RPMI7951 (cell line): Measurements from ENCODE around the gene GPR146. TPM values are rescaled to one million over a fixed set of nuclear protein-coding genes. Genes with fewer than 3 reads are reported as not detected.
"Not testable (repeated sequence)": the region's sequence is repeated elsewhere in the genome, so short reads cannot be mapped to it uniquely, and the experiment has no call there.

Source experiments
- DNase-seq: peaks from one replicate; pipeline ENCODE4 v3.0.0-alpha.2; 2012; ENCODE audit warnings: low read depth
- total RNA-seq: library from RNA; depleted of rRNA; stranded (reverse); fragments of >200 nt; shearing (Covaris generic); gene quantifications from 2 replicates; pipeline ENCODE4 v1.2.3, GENCODE V29; 2014

Gene GPR146
- total RNA-seq, 1 experiment from 2014 or later: 1.7 TPM

- no peak for DNase-seq
Observed at GRCh38 chr7:1058311-1058710, 14.0 kb downstream of the GPR146 start.

GRCh38 chr7:1058821-1059199 is 14.5 kb downstream of the GPR146 start:
- DNase-seq: no peak

GRCh38 chr7:1059200-1060091 is 15.1 kb downstream of the GPR146 start:
- no peak for DNase-seq

- no peak for DNase-seq
Observed at GRCh38 chr7:1060315-1061072, 16.1 kb downstream of the GPR146 start.

- DNase-seq: no peak
Observed at GRCh38 chr7:1061180-1061579, 16.8 kb downstream of the GPR146 start.

GRCh38 chr7:1062296-1063294 is 18.2 kb downstream of the GPR146 start:
- no peak for DNase-seq

GRCh38 chr7:1063361-1063760 is 19.0 kb downstream of the GPR146 start:
- DNase-seq: no peak

GRCh38 chr7:1064581-1064980 is 20.2 kb downstream of the GPR146 start:
- no peak for DNase-seq

GRCh38 chr7:1065263-1065584 is 20.9 kb downstream of the GPR146 start:
- DNase-seq: no peak

- peak; percentile 61 for DNase-seq
Observed at GRCh38 chr7:1065585-1066241, 21.4 kb downstream of the GPR146 start.

- no peak for DNase-seq
Observed at GRCh38 chr7:1066242-1066588, 21.9 kb downstream of the GPR146 start.

- no peak for DNase-seq
Observed at GRCh38 chr7:1068013-1068412, 23.7 kb downstream of the GPR146 start.

GRCh38 chr7:1068619-1069018 is 24.3 kb downstream of the GPR146 start:
- DNase-seq: no peak

GRCh38 chr7:1070544-1071011 is 26.2 kb downstream of the GPR146 start:
- no peak for DNase-seq

GRCh38 chr7:1071731-1072254 is 27.4 kb downstream of the GPR146 start:
- DNase-seq: no peak

- DNase-seq: no peak
Observed at GRCh38 chr7:1073142-1073977, 29.0 kb downstream of the GPR146 start.

- not testable (repeated sequence) for DNase-seq
Observed at GRCh38 chr7:1074018-1074417, 29.7 kb downstream of the GPR146 start.

GRCh38 chr7:1074593-1075431 is 30.5 kb downstream of the GPR146 start:
- DNase-seq: no peak
